GM21528 (cell line): ENCODE results near the gene CD2.

Experiments
- ATAC-seq: cut with Tn5 transposase; IDR thresholded peaks from one replicate; pipeline ENCODE4 v1.9.1; 2021; ENCODE audit warnings: mild to moderate bottlenecking, moderate library complexity; ENCODE audit not compliant: unreplicated experiment, low FRiP score

CD2 gene

GRCh38 chr1:116771997-116772647 is 17.9 kb downstream of the CD2 start:
- ATAC-seq: no peak

GRCh38 chr1:116772648-116773045 is 18.4 kb downstream of the CD2 start:
- no peak for ATAC-seq

- no peak for ATAC-seq
Measured at GRCh38 chr1:116775116-116775752, 21.0 kb downstream of the CD2 start.

- ATAC-seq: no peak
Measured at GRCh38 chr1:116777831-116778830, 23.9 kb downstream of the CD2 start.

- no peak for ATAC-seq
Measured at GRCh38 chr1:116781034-116781433, 26.8 kb downstream of the CD2 start.

- no peak for ATAC-seq
Measured at GRCh38 chr1:116785006-116785405, 30.8 kb downstream of the CD2 start.

GRCh38 chr1:116786049-116786448 is 31.8 kb downstream of the CD2 start:
- ATAC-seq: no peak

GRCh38 chr1:116791727-116792126 is 37.5 kb downstream of the CD2 start:
- no peak for ATAC-seq

GRCh38 chr1:116793357-116793935 is 39.2 kb downstream of the CD2 start:
- no peak for ATAC-seq

GRCh38 chr1:116794371-116794770 is 40.1 kb downstream of the CD2 start:
- no peak for ATAC-seq

- ATAC-seq: no peak
Measured at GRCh38 chr1:116794804-116795481, 40.7 kb downstream of the CD2 start.

GRCh38 chr1:116795482-116795829 is 41.2 kb downstream of the CD2 start:
- ATAC-seq: no peak

GRCh38 chr1:116804736-116805135 is 50.5 kb downstream of the CD2 start:
- ATAC-seq: no peak

GRCh38 chr1:116805398-116805797 is 51.2 kb downstream of the CD2 start:
- ATAC-seq: no peak

- ATAC-seq: no peak
Measured at GRCh38 chr1:116806245-116806644, 52.0 kb downstream of the CD2 start.

- ATAC-seq: no peak
Measured at GRCh38 chr1:116806671-116807070, 52.4 kb downstream of the CD2 start.

- no peak for ATAC-seq
Measured at GRCh38 chr1:116807394-116808199, 53.4 kb downstream of the CD2 start.

- ATAC-seq: no peak
Measured at GRCh38 chr1:116808200-116808847, 54.1 kb downstream of the CD2 start.

- no peak for ATAC-seq
Measured at GRCh38 chr1:116808848-116809508, 54.7 kb downstream of the CD2 start.
